Left lung (tissue), 10 donors: ENCODE data around the gene CCDC167. TPM values are rescaled to one million over a fixed set of nuclear protein-coding genes. Genes with fewer than 3 reads are reported as not detected.
A peak's percentile ranks its signal among the peaks of the same experiment; 100 is the strongest.

Experiments
- ATAC-seq: fragments of 200-7000 bp; cut with Tn5 transposase; one replicate; pipeline ENCODE4 v1.9.1; 2020; ENCODE audit warnings: moderate library complexity
- DNase-seq, 4 donors: peaks; one replicate each; pipeline ENCODE4 v3.0.0-alpha.2; 2013 to 2020
- H3K27ac ChIP-seq, 2 donors: fragments of 200-600 bp; sonication (generic) in 1 of 2; one replicate each; pipeline versions ENCODE4 v1.5.0 to v1.8.0; 2020 to 2021
- H3K27me3 ChIP-seq, 2 donors: fragments of 200-600 bp; sonication (generic) in 1 of 2; one replicate each; pipeline versions ENCODE4 v1.5.0 to v1.8.0; 2020 to 2021
- H3K36me3 ChIP-seq, 2 donors: fragments of 200-600 bp; sonication (generic) in 1 of 2; one replicate each; pipeline versions ENCODE4 v1.5.0 to v1.8.0; 2020 to 2021
- H3K4me1 ChIP-seq, 2 donors: fragments of 200-600 bp; one replicate each; pipeline ENCODE4 v1.8.0; 2021
- H3K4me3 ChIP-seq, 2 donors: fragments of 200-600 bp; sonication (generic) in 1 of 2; one replicate each; pipeline versions ENCODE4 v1.5.0 to v1.8.0; 2020 to 2021; ENCODE audit warnings: mild to moderate bottlenecking in 1 of 2
- H3K9me3 ChIP-seq, 2 donors: fragments of 200-600 bp; sonication (generic) in 1 of 2; one replicate each; pipeline versions ENCODE4 v1.5.0 to v1.8.0; 2020 to 2021
- CTCF ChIP-seq, 2 donors: fragments of 200-600 bp; sonication (generic) in 1 of 2; IDR thresholded peaks; one replicate each; pipeline versions ENCODE4 v1.5.0 to v1.8.0; 2021; ENCODE audit warnings: antibody characterized with exemption in 2 of 2
- intact Hi-C, 2 donors: fragments of 100-400 bp; cut with DNase I; formaldehyde crosslinking; loops; one replicate each; pipeline versions ENCODE4 v1.11.2 to v1.14.2; 2022
- polyA plus RNA-seq, 6 donors: library from polyadenylated mRNA; unstranded; fragments of 120-200 nt; gene quantifications; one replicate each; pipeline ENCODE4 v1.2.1, GENCODE V29; 2013; ENCODE audit not compliant: insufficient read length in 6 of 6
- total RNA-seq, 2 donors: library from RNA; stranded (reverse); fragmentation: NEBNext Ultra II Directional; extraction: Animal tissue kit (Norgen Biotek cat#: 25700); gene quantifications; one replicate each; pipeline ENCODE4 v1.2.1, GENCODE V29; 2021
- donor health status: DM: no; HTN: yes; CAD: no.
- donor health status: DM: no; HTN: no; CAD: no.

CCDC167 gene
- total and polyA plus RNA-seq, 8 donors: 18.2 to 25.2 (median 23.7) TPM

DNA sequence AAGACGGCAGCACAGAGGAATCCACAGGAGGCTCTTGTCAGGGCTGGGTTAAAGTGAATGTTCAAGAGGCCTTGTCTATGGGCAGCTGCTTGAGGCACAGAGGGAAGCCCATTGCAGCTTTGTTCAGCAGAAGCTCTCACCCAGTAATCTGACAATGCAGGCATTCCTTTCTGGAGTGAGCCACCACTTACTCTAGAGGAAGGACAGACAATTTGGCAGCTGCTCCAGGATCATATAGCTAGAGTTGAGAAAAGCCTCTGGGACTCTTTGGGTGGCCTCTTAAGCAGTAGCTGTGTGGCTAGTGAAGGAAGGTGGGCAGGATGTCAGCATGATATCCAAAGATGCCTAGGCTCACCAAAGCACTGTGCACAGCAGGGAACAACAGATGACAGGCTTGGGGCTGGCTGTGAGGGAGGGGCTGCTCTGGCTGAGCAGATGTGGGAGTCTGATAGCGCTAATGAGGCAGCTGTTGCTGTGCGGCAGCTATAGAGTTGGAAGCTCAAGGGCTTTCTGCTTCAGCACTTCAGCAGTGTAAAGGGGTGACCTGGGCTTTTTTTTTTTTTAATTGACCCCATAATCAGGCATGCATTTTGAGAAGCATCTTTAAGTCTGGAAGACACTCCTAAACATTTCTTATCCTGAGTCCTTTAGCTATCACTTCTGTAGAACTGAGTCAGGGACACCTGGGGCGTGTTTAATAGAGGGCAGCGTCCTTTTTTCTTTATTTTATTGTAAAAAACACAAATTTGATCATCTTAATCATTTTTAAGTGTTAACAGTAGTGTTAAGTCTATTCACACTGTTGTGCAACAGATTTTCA, 39.5 kb downstream of the CCDC167 start:
- Histone ChIP-seq H3K4me1 (no peaks in the 10 kb centered on the region), H3K36me3 (peaks cover 0 to 87% of the 10 kb centered on the region in 2 donors), H3K27me3 (no peaks in the 10 kb centered on the region), H3K4me3 (no peak overlapping the region), H3K9me3 (no peaks in the 10 kb centered on the region), H3K27ac (no peak overlapping the region)
- intact Hi-C loops: no loop called here
- TF ChIP-seq CTCF (IDR thresholded peaks at IDR 0.05): no peak
- ATAC-seq: no peak
- DNase-seq: no peak

GRCh38 chr6:37456816-37457560, 42.7 kb downstream of the CCDC167 start:
- peaks cover 0 to 88% of the 10 kb centered on the region in 2 donors for H3K36me3 ChIP-seq
- H3K27me3 ChIP-seq: no peaks in the 10 kb centered on the region
- ATAC-seq: peak; percentile 53
- H3K27ac ChIP-seq: no peak overlapping the region
- no peak overlapping the region for H3K4me3 ChIP-seq
- no peaks in the 10 kb centered on the region for H3K9me3 ChIP-seq
- H3K4me1 ChIP-seq: no peaks in the 10 kb centered on the region
- peak in 1 of 4 donors; percentile 53 for DNase-seq
- intact Hi-C loops: no loop called here
- no peak for TF ChIP-seq CTCF (IDR thresholded peaks at IDR 0.05)

DNA sequence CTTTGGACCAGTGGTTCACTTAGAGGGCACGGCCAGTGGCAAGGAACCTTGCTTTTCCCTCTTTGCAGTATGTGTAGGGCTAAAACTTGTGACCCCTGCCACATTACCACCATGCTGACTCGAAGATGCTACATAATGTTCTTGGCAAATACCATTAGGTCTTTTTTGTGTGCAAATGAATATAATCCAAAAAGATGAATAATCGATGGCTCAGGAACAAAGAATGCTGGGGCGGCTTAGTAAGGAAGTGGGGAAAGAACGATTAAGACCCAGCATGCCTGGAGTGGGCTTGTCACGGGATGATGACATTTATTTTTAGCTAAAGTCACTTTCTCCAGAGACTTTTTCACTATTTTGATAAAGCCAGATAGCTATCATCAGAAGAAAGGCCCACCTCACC, 43.6 kb downstream of the CCDC167 start:
- no peak for DNase-seq
- Histone ChIP-seq H3K27me3 (no peaks in the 10 kb centered on the region), H3K27ac (no peak overlapping the region), H3K4me3 (no peak overlapping the region), H3K36me3 (peaks cover 0 to 88% of the 10 kb centered on the region in 2 donors), H3K4me1 (no peaks in the 10 kb centered on the region), H3K9me3 (no peaks in the 10 kb centered on the region)
- TF ChIP-seq CTCF (IDR thresholded peaks at IDR 0.05): no peak
- intact Hi-C loops: no loop called here
- no peak for ATAC-seq

GRCh38 chr6:37454420-37455140, 45.1 kb downstream of the CCDC167 start:
- intact Hi-C loops: no loop called here
- peaks cover 0 to 88% of the 10 kb centered on the region in 2 donors for H3K36me3 ChIP-seq
- no peaks in the 10 kb centered on the region for H3K9me3 ChIP-seq
- peak overlapping the region in 1 of 2 donors; percentile 13 for H3K27ac ChIP-seq
- peak in 1 of 4 donors; percentile 41 for DNase-seq
- no peak overlapping the region for H3K4me3 ChIP-seq
- no peak for TF ChIP-seq CTCF (IDR thresholded peaks at IDR 0.05)
- peak; percentile 93 for ATAC-seq
- no peaks in the 10 kb centered on the region for H3K27me3 ChIP-seq
- no peaks in the 10 kb centered on the region for H3K4me1 ChIP-seq
